ENCODE data around the gene TAAR2. TPM values are rescaled to one million over a fixed set of nuclear protein-coding genes. Genes with fewer than 3 reads are reported as not detected.

TAAR2 gene
- total RNA-seq, 1 experiment from 2014 or later, result not detected

DNA sequence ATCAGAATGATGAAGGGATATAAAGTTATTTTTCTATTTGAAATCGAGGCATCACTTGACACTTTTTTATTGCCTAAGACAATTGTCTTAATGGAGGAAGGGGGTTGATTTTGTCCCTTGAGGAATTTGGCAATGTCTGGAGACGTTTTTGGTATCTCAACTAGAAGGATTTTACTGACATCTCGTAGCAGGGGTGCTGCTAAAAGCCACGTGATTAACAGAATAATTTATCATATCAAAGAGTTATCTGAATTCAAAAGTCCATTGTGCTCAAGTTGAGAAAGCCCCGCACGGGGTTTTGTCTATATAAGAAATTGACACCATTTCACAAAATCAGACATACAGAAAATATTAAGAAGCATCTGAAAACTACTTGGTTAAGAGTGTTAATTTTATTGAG lies 55.5 kb downstream of the TAAR2 start (continued):
- TF ChIP-seq, protein P1, sequence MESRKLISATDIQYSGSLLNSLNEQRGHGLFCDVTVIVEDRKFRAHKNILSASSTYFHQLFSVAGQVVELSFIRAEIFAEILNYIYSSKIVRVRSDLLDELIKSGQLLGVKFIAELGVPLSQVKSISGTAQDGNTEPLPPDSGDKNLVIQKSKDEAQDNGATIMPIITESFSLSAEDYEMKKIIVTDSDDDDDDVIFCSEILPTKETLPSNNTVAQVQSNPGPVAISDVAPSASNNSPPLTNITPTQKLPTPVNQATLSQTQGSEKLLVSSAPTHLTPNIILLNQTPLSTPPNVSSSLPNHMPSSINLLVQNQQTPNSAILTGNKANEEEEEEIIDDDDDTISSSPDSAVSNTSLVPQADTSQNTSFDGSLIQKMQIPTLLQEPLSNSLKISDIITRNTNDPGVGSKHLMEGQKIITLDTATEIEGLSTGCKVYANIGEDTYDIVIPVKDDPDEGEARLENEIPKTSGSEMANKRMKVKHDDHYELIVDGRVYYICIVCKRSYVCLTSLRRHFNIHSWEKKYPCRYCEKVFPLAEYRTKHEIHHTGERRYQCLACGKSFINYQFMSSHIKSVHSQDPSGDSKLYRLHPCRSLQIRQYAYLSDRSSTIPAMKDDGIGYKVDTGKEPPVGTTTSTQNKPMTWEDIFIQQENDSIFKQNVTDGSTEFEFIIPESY (IDR thresholded peaks at IDR 0.05; ENCODE audit: extremely low read depth, insufficient replicate concordance, low read length), result no peak
- TF ChIP-seq SP1 (IDR thresholded peaks at IDR 0.05; ENCODE audit: low read depth), result no peak
- TF ChIP-seq, protein P2, sequence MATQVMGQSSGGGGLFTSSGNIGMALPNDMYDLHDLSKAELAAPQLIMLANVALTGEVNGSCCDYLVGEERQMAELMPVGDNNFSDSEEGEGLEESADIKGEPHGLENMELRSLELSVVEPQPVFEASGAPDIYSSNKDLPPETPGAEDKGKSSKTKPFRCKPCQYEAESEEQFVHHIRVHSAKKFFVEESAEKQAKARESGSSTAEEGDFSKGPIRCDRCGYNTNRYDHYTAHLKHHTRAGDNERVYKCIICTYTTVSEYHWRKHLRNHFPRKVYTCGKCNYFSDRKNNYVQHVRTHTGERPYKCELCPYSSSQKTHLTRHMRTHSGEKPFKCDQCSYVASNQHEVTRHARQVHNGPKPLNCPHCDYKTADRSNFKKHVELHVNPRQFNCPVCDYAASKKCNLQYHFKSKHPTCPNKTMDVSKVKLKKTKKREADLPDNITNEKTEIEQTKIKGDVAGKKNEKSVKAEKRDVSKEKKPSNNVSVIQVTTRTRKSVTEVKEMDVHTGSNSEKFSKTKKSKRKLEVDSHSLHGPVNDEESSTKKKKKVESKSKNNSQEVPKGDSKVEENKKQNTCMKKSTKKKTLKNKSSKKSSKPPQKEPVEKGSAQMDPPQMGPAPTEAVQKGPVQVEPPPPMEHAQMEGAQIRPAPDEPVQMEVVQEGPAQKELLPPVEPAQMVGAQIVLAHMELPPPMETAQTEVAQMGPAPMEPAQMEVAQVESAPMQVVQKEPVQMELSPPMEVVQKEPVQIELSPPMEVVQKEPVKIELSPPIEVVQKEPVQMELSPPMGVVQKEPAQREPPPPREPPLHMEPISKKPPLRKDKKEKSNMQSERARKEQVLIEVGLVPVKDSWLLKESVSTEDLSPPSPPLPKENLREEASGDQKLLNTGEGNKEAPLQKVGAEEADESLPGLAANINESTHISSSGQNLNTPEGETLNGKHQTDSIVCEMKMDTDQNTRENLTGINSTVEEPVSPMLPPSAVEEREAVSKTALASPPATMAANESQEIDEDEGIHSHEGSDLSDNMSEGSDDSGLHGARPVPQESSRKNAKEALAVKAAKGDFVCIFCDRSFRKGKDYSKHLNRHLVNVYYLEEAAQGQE (IDR thresholded peaks at IDR 0.05; ENCODE audit: low read depth), result no peak
- no peak for TF ChIP-seq POLR2A (IDR thresholded peaks at IDR 0.05; ENCODE audit: borderline replicate concordance, extremely low read depth, insufficient read depth, insufficient read length)
- TF ChIP-seq CEBPB (IDR thresholded peaks at IDR 0.05; ENCODE audit: low read depth), result no peak
- TF ChIP-seq EGR1 (IDR thresholded peaks at IDR 0.05; ENCODE audit: low read depth), result no peak
- no peak for TF ChIP-seq EZH2 (IDR thresholded peaks at IDR 0.05)
- no peak for TF ChIP-seq RAD21 (IDR thresholded peaks at IDR 0.05; ENCODE audit: low read depth)

DNA sequence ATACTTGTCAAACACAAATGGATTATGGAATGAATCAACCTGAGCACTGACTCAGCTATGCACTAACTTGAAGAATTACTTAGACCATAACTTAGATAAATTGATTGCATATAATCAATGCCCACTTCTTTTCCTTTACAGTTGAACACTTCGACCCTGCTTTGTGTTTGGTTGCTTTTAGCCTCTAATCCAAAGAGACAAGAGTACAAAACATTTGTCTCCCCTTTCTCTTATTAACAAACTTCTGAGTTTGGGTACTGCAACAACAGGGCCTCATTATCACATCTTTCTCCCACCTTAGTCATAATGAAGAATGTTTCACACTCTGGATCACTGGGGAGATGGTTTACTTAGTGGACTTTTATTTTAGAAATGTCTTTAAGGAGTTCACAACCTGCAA lies 56.5 kb downstream of the TAAR2 start:
- Histone ChIP-seq H3K4me2 (ENCODE audit: low read length) (no peak overlapping the region), H2AFZ (ENCODE audit: low read depth, low read length, poor library complexity, severe bottlenecking) (no peak overlapping the region), H3K9me3 (ENCODE audit: control insufficient read depth in 1 of 2, insufficient read depth in 1 of 2, low read depth in 1 of 2, low read length in 2 of 2) (no peaks in the 10 kb centered on the region), H3K4me1 (ENCODE audit: control insufficient read depth in 1 of 2, insufficient read depth in 2 of 2, low read length in 2 of 2) (no peaks in the 10 kb centered on the region), H3K27me3 (ENCODE audit: insufficient read depth, low read length) (no peaks in the 10 kb centered on the region), H3K9me2 (ENCODE audit: insufficient read depth) (no peaks in the 10 kb centered on the region), H4K20me1 (ENCODE audit: insufficient read depth) (no peaks in the 10 kb centered on the region), H3K36me3 (ENCODE audit: control insufficient read depth in 1 of 2, insufficient read depth in 2 of 2, low read length in 2 of 2) (no peaks in the 10 kb centered on the region), H3K79me2 (ENCODE audit: insufficient read depth, low read length) (no peaks in the 10 kb centered on the region), H3K9ac (ENCODE audit: low read length) (no peak overlapping the region), H3K4me3 (replicated peaks in 1 of 2; ENCODE audit: low read depth in 1 of 2, low read length in 2 of 2) (no peak overlapping the region), H3K27ac (ENCODE audit: low read depth, low read length) (no peak overlapping the region)
- intact Hi-C loops (cut with micrococcal nuclease), result no loop called here
- TF ChIP-seq, protein P2 (IDR thresholded peaks at IDR 0.05; ENCODE audit: low read depth), result no peak
- TF ChIP-seq RAD21 (IDR thresholded peaks at IDR 0.05; ENCODE audit: low read depth) (no peak), CBX3 (IDR thresholded peaks at IDR 0.05; ENCODE audit: low read depth) (no peak), SIN3A (IDR thresholded peaks at IDR 0.05; ENCODE audit: low read depth) (no peak)
- TF ChIP-seq, protein P3, sequence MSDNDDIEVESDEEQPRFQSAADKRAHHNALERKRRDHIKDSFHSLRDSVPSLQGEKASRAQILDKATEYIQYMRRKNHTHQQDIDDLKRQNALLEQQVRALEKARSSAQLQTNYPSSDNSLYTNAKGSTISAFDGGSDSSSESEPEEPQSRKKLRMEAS (IDR thresholded peaks at IDR 0.05), result no peak
- DNase-seq (ENCODE audit: low read depth, low spot score), result no peak
- ChIA-PET RAD21 (ENCODE audit: low non-redundant PET in 1 of 2, low total read pairs in 2 of 2, uncharacterized antibody in 2 of 2, unreplicated experiment in 2 of 2) (no interaction called here), POLR2A (no interaction called here), CTCF (no interaction called here)
- no TSS peak for BruUV-seq (replicated peaks)
- ATAC-seq, result no peak
